HepG2 (cell line): Measurements from ENCODE around the gene KIAA1191. TPM values are rescaled to one million over a fixed set of nuclear protein-coding genes. Genes with fewer than 3 reads are reported as not detected.
A peak's percentile ranks its signal among the peaks of the same experiment; 100 is the strongest.

ENCODE experiments used
- ATAC-seq: fragments of 200-7000 bp; cut with Tn5 transposase; 3 replicates; pipeline ENCODE4 v1.9.1; 2020; ENCODE audit warnings: mild to moderate bottlenecking, moderate library complexity
- BruUV-seq: library from RNA; stranded (reverse); fragments of 400-500 nt; replicated peaks from 2 replicates; lab custom pipeline; 2021; lab: Mats Ljungman, UMichigan
- CTCF ChIA-PET: fragments of 300-600 bp; formaldehyde crosslinking; extraction: SDS; loops from one replicate; lab custom pipeline; 2021; ENCODE audit warnings: low total read pairs, inconsistent platforms, low intra/inter-chr PET ratio; lab: Yijun Ruan, JAX
- POLR2A ChIA-PET: fragments of 350-600 bp; sonication (Branson Sonifier 250); formaldehyde crosslinking; loops from one replicate; lab custom pipeline; 2020; ENCODE audit warnings: antibody characterized with exemption, inconsistent platforms; lab: Yijun Ruan, JAX
- DNase-seq: peaks from one replicate; pipeline ENCODE4 v3.0.0-alpha.2; 2015; ENCODE audit warnings: low spot score
- FAIRE-seq: peaks from 3 replicates; lab custom pipeline; 2011; peaks lifted over from hg19 to GRCh38; lab: Jason Lieb, UNC
- H2AFZ ChIP-seq: one replicate; pipeline ENCODE4 v1.6.1; 2011; ENCODE audit warnings: low read length, inconsistent platforms
- H3K27ac ChIP-seq: fragments of 300-600 bp; 3 replicates; pipeline ENCODE4 v1.8.0; 2011; ENCODE audit warnings: mixed run types, mild to moderate bottlenecking, mixed read lengths, low read length, inconsistent platforms; ENCODE audit not compliant: insufficient read depth; ENCODE audit errors: extremely low read length
- H3K27me3 ChIP-seq, 2 experiments: fragments of 200-600 bp in 1 of 2; 2 replicates in 1 of 2; 3 replicates in 1 of 2; pipeline versions ENCODE4 v1.6.0 to v1.8.0; 2011; ENCODE audit warnings: low read length in 2 of 2, mild to moderate bottlenecking in 2 of 2, moderate library complexity in 2 of 2, inconsistent platforms in 1 of 2; ENCODE audit not compliant: insufficient read depth in 2 of 2, control insufficient read depth in 1 of 2
- H3K36me3 ChIP-seq, 2 experiments: fragments of 200-600 bp in 1 of 2; replicated peaks in 1 of 2; 2 replicates in 1 of 2; 3 replicates in 1 of 2; pipeline versions ENCODE4 v1.5.1 to v1.8.0; 2011; ENCODE audit warnings: low read length in 2 of 2, inconsistent platforms in 1 of 2; ENCODE audit not compliant: insufficient read depth in 2 of 2, control insufficient read depth in 1 of 2
- H3K4me1 ChIP-seq: 2 replicates; pipeline ENCODE4 v1.5.1; 2012; ENCODE audit warnings: low read length, inconsistent platforms; ENCODE audit not compliant: insufficient read depth
- H3K4me2 ChIP-seq: 2 replicates; pipeline ENCODE4 v1.6.0; 2011; ENCODE audit warnings: low read depth, low read length, inconsistent platforms
- H3K4me3 ChIP-seq, 3 experiments: fragments of 200-600 bp in 1 of 3; sonication (generic), shearing (Covaris generic) in 1 of 3; replicated peaks in 1 of 3; 2 replicates each; pipeline ENCODE4 v1.5.1; 2011 to 2016; ENCODE audit warnings: low read length in 3 of 3, inconsistent platforms in 2 of 3, low read depth in 2 of 3, mild to moderate bottlenecking in 2 of 3, control low read depth in 1 of 3, mixed read lengths in 1 of 3; ENCODE audit not compliant: insufficient read depth in 1 of 3
- H3K79me2 ChIP-seq: one replicate; pipeline ENCODE4 v1.6.1; 2011; ENCODE audit warnings: low read length, inconsistent platforms; ENCODE audit not compliant: insufficient read depth
- H3K9ac ChIP-seq: 2 replicates; pipeline ENCODE4 v1.6.0; 2011; ENCODE audit warnings: mild to moderate bottlenecking, low read depth, low read length, inconsistent platforms; ENCODE audit not compliant: insufficient read depth
- H3K9me3 ChIP-seq: 2 replicates; pipeline ENCODE4 v1.5.1; 2012; ENCODE audit warnings: mild to moderate bottlenecking, low read length
- H4K20me1 ChIP-seq: 2 replicates; pipeline ENCODE4 v1.6.0; 2011; ENCODE audit warnings: inconsistent platforms, mild to moderate bottlenecking, low read length, moderate library complexity; ENCODE audit not compliant: insufficient read depth
- ATF2 ChIP-seq: sonication (generic); formaldehyde crosslinking; IDR thresholded peaks from 2 replicates; pipeline ENCODE4 v1.4.0; 2020; ENCODE audit warnings: missing genetic modification reagents
- CSRNP2 ChIP-seq: sonication (generic); formaldehyde crosslinking; conservative IDR thresholded peaks from 2 replicates; pipeline ENCODE4 v1.8.0; 2022; ENCODE audit warnings: low read depth, missing genetic modification reagents
- DMTF1 ChIP-seq: sonication (generic); formaldehyde crosslinking; IDR thresholded peaks from 2 replicates; pipeline ENCODE4 v1.4.0; 2020; ENCODE audit warnings: mild to moderate bottlenecking, missing genetic modification reagents
- GFI1 ChIP-seq: sonication (generic); formaldehyde crosslinking; IDR thresholded peaks from 2 replicates; pipeline ENCODE4 v1.5.0; 2020; ENCODE audit warnings: missing genetic modification reagents, mild to moderate bottlenecking, borderline replicate concordance
- MZF1 ChIP-seq: sonication (generic); formaldehyde crosslinking; IDR thresholded peaks from 2 replicates; pipeline ENCODE4 v1.8.1; 2023; ENCODE audit warnings: mild to moderate bottlenecking, missing genetic modification reagents, borderline replicate concordance
- NFATC3 ChIP-seq: sonication (generic); formaldehyde crosslinking; IDR thresholded peaks from 2 replicates; pipeline ENCODE4 v1.5.1; 2020; ENCODE audit warnings: mild to moderate bottlenecking, missing genetic modification reagents
- NR2F6 ChIP-seq, 2 experiments: IDR thresholded peaks; 2 replicates each; pipeline ENCODE4 v1.6.1; 2016; ENCODE audit warnings: antibody characterized with exemption in 1 of 2, mild to moderate bottlenecking in 1 of 2
- PHF20 ChIP-seq: sonication (generic); formaldehyde crosslinking; IDR thresholded peaks from 2 replicates; pipeline ENCODE4 v1.5.0; 2020; ENCODE audit warnings: mild to moderate bottlenecking, missing genetic modification reagents
- SNAI1 ChIP-seq: sonication (generic); formaldehyde crosslinking; IDR thresholded peaks from 2 replicates; pipeline ENCODE4 v1.5.0; 2020; ENCODE audit warnings: mild to moderate bottlenecking, missing genetic modification reagents, borderline replicate concordance
- SYNCRIP ChIP-seq: fragments of 200-400 bp; formaldehyde crosslinking; IDR thresholded peaks from 2 replicates; pipeline ENCODE4 v1.6.1; 2018; ENCODE audit warnings: mild to moderate bottlenecking, low read depth, low read length; ENCODE audit not compliant: insufficient read depth
- ZNF10 ChIP-seq: sonication (generic); formaldehyde crosslinking; IDR thresholded peaks from 2 replicates; pipeline ENCODE4 v1.4.0; 2020; ENCODE audit warnings: mild to moderate bottlenecking, low read depth, missing genetic modification reagents, borderline replicate concordance
- ZNF333 ChIP-seq: sonication (generic); formaldehyde crosslinking; IDR thresholded peaks from 2 replicates; pipeline ENCODE4 v1.4.0; 2020; ENCODE audit warnings: mild to moderate bottlenecking, missing genetic modification reagents, borderline replicate concordance
- ZNF414 ChIP-seq: sonication (generic); formaldehyde crosslinking; IDR thresholded peaks from 2 replicates; pipeline ENCODE4 v1.5.0; 2020; ENCODE audit warnings: missing genetic modification reagents
- ZNF607 ChIP-seq: sonication (generic); formaldehyde crosslinking; IDR thresholded peaks from 2 replicates; pipeline ENCODE4 v1.5.1; 2020; ENCODE audit warnings: missing genetic modification reagents, mild to moderate bottlenecking, borderline replicate concordance
- ZNF772 ChIP-seq: sonication (generic); formaldehyde crosslinking; IDR thresholded peaks from 2 replicates; pipeline ENCODE4 v1.5.0; 2020; ENCODE audit warnings: mild to moderate bottlenecking, missing genetic modification reagents
- ZNF790 ChIP-seq: sonication (generic); formaldehyde crosslinking; IDR thresholded peaks from 2 replicates; pipeline ENCODE4 v1.8.0; 2022; ENCODE audit warnings: missing genetic modification reagents, mild to moderate bottlenecking, borderline replicate concordance
- ZSCAN5A ChIP-seq: sonication (generic); formaldehyde crosslinking; IDR thresholded peaks from 2 replicates; pipeline ENCODE4 v1.8.0; 2022; ENCODE audit warnings: mild to moderate bottlenecking, missing genetic modification reagents, borderline replicate concordance
- WGBS: methylation state at CpG from one replicate; pipeline ENCODE4 v1.1.6; 2017; ENCODE audit warnings: low lambda C conversion rate; 5-methylcytosine and 5-hydroxymethylcytosine counted together
- in situ Hi-C: cut with HindIII; loops from 2 replicates; pipeline ENCODE4 v1.10.0; 2017; ENCODE audit warnings: low pct_unique_long_range_greater_than_20kb; ENCODE audit not compliant: extremely low pct_ligation_motif_present
- intact Hi-C: fragments of 100-400 bp; cut with micrococcal nuclease; formaldehyde crosslinking; loops from one replicate; pipeline ENCODE4 v1.10.0; 2022; ENCODE audit not compliant: unreplicated experiment
- polyA plus RNA-seq, 8 experiments: library from polyadenylated mRNA; depleted of rRNA in 3 of 8; stranded (reverse) in 7 of 8; unstranded in 1 of 8; fragments of >200 nt; fragmentation: Illumina TruSeq in 4 of 8; extraction: Trizol in 4 of 8; gene quantifications; 2 replicates each; pipeline versions ENCODE4 v1.2.1 to v1.2.3, GENCODE V29; 2011 to 2016; ENCODE audit warnings: low read depth in 4 of 8, missing spikeins in 1 of 8, mixed read lengths in 1 of 8; ENCODE audit not compliant: insufficient read depth in 1 of 8
- total RNA-seq, 5 experiments: library from RNA; depleted of rRNA; stranded (reverse); fragments of >200 nt; fragmentation: Illumina TruSeq; extraction: Trizol; gene quantifications; 2 replicates each; pipeline ENCODE4 v1.2.3, GENCODE V29; 2016; ENCODE audit warnings: low read depth in 1 of 5

The KIAA1191 gene
- total and polyA plus RNA-seq, 2 of the 13 experiments (the other 11 are each of a cell fraction or from before 2014, with no cell fraction given) = 63.6 to 103 TPM

- intact Hi-C loops = no loop called here
- Histone ChIP-seq H3K4me2 (peak overlapping the region; percentile 89), H4K20me1 (peaks cover 11% of the 10 kb centered on the region; the same call in 1 of the 2 replicates), H3K36me3 (peaks cover 18 to 49% of the 10 kb centered on the region in 2 experiments), H2AFZ (no peak overlapping the region), H3K79me2 (peaks cover 42% of the 10 kb centered on the region), H3K27ac (peak overlapping the region; percentile 7), H3K4me1 (peaks cover 31% of the 10 kb centered on the region), H3K9ac (peak overlapping the region; percentile 97), H3K4me3 (peak overlapping the region; percentile 71 to 93 (median 92); a peak in 5 of 6 replicates), H3K27me3 (no peaks in the 10 kb centered on the region; a peak in 1 of 5 replicates), H3K9me3 (no peaks in the 10 kb centered on the region)
- no peak for DNase-seq
- ChIA-PET POLR2A (interaction anchor here (0.7 to 1.1 kb wide), 3 partner anchors 14 to 159 kb away, joined by 3 to 7 read pairs (median 3); partner anchors contain the start of gene KIAA1191), CTCF (no interaction called here)
- in situ Hi-C loops = no loop called here
- WGBS = 33% methylated on average over 1 of the region's 1 CpG
- no peak for ATAC-seq
- peak; percentile 63 for FAIRE-seq
- no TSS peak for BruUV-seq
- TF ChIP-seq NFATC3 (no peak), MZF1 (CRISPR knock-in tag) (no peak), GFI1 (CRISPR knock-in tag) (no peak), CSRNP2 (CRISPR knock-in tag) (no peak), ZNF333 (CRISPR knock-in tag) (no peak), SNAI1 (CRISPR knock-in tag) (no peak), ZSCAN5A (no peak), NR2F6 (IDR thresholded peaks at IDR 0.05) (0 out of 2 replicates have a peak, but pooled peaks have one; percentile 22), NR2F6 (CRISPR knock-in tag; IDR thresholded peaks at IDR 0.05) (no peak), SYNCRIP (no peak), PHF20 (no peak), ZNF10 (CRISPR knock-in tag) (no peak), ZNF607 (no peak), ZNF772 (CRISPR knock-in tag) (no peak), ZNF414 (CRISPR knock-in tag) (no peak), DMTF1 (CRISPR knock-in tag) (no peak), ZNF790 (CRISPR knock-in tag) (no peak), ATF2 (no peak)
Observed at GRCh38 chr5:176386491-176386890, 24.9 kb upstream of the KIAA1191 start.
